ENCODE results near the gene KLHL13.

The KLHL13 gene

DNA sequence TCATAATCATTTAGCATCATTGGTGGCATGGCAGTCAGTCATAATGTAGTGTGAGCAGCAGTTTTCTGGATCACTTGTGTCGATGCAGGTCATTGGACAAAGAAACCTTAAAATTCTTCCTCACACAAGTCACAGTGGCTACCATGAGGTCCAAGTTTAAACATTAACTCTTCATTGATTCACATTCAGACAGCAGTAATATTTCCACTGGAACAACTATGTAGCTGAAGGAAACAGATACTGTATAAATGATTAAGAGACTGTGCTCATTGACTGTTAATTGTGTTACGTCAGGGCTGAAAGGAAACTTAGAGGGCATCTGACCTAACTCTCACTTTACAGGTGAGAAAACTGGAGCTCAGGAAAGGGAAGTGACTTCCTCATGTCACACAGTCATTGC lies 261.8 kb downstream of the KLHL13 start:
- H3K36me3 ChIP-seq (ENCODE audit: insufficient read depth): no peaks in the 10 kb centered on the region
- no peak overlapping the region for H3K9ac ChIP-seq
- H3K79me2 ChIP-seq (ENCODE audit: insufficient read depth, low read depth): no peaks in the 10 kb centered on the region
- no peak overlapping the region for H3K4me2 ChIP-seq
- H3K27ac ChIP-seq: no peak overlapping the region
- H3K4me3 ChIP-seq (IDR thresholded peaks at IDR 0.05; ENCODE audit: insufficient read depth, low read depth, low read length): no peak overlapping the region
- TF ChIP-seq, protein P1, sequence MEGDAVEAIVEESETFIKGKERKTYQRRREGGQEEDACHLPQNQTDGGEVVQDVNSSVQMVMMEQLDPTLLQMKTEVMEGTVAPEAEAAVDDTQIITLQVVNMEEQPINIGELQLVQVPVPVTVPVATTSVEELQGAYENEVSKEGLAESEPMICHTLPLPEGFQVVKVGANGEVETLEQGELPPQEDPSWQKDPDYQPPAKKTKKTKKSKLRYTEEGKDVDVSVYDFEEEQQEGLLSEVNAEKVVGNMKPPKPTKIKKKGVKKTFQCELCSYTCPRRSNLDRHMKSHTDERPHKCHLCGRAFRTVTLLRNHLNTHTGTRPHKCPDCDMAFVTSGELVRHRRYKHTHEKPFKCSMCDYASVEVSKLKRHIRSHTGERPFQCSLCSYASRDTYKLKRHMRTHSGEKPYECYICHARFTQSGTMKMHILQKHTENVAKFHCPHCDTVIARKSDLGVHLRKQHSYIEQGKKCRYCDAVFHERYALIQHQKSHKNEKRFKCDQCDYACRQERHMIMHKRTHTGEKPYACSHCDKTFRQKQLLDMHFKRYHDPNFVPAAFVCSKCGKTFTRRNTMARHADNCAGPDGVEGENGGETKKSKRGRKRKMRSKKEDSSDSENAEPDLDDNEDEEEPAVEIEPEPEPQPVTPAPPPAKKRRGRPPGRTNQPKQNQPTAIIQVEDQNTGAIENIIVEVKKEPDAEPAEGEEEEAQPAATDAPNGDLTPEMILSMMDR (conservative IDR thresholded peaks at IDR 0.05; ENCODE audit: low read depth, low read length): no peak
- H3K27me3 ChIP-seq (ENCODE audit: insufficient read depth, low read depth): no peaks in the 10 kb centered on the region
- no peaks in the 10 kb centered on the region for H4K20me1 ChIP-seq (ENCODE audit: insufficient read depth)
- no peak overlapping the region for H2AFZ ChIP-seq (ENCODE audit: low read depth)
- H3K4me1 ChIP-seq (ENCODE audit: low read depth, poor library complexity, severe bottlenecking): no peaks in the 10 kb centered on the region

DNA sequence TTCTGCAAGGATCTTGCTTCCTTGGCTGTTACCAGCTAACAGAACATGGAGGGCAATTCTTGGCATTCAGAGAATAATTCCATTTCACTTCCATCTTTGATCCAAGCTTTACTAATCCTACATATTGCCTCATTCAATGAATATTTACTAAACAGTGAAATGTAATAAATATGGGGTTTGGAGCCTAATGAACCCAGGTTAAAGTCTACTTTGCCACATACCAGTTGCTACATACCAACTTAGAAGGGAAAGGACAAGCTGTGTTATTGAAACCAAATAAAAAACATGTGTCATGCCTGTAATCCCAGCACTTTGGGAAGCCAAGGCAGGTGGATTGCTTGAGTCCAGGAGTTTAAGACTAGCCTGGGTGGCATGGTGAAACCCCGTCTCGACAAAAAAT lies 265.6 kb downstream of the KLHL13 start:
- no peak overlapping the region for H3K27ac ChIP-seq
- H3K4me3 ChIP-seq (IDR thresholded peaks at IDR 0.05; ENCODE audit: insufficient read depth, low read depth, low read length): no peak overlapping the region
- H3K4me2 ChIP-seq: no peak overlapping the region
- TF ChIP-seq, protein P1 (conservative IDR thresholded peaks at IDR 0.05; ENCODE audit: low read depth, low read length): no peak
- no peaks in the 10 kb centered on the region for H4K20me1 ChIP-seq (ENCODE audit: insufficient read depth)
- no peak overlapping the region for H2AFZ ChIP-seq (ENCODE audit: low read depth)
- H3K79me2 ChIP-seq (ENCODE audit: insufficient read depth, low read depth): no peaks in the 10 kb centered on the region
- no peaks in the 10 kb centered on the region for H3K27me3 ChIP-seq (ENCODE audit: insufficient read depth, low read depth)
- H3K36me3 ChIP-seq (ENCODE audit: insufficient read depth): no peaks in the 10 kb centered on the region
- H3K4me1 ChIP-seq (ENCODE audit: low read depth, poor library complexity, severe bottlenecking): no peaks in the 10 kb centered on the region
- H3K9ac ChIP-seq: no peak overlapping the region
